IMR-90 (cell line): Measurements from ENCODE around the gene IFT81. TPM values are rescaled to one million over a fixed set of nuclear protein-coding genes. Genes with fewer than 3 reads are reported as not detected.

Source experiments
- ATAC-seq: fragments of 200-7000 bp; cut with Tn5 transposase; 2 replicates; pipeline ENCODE4 v1.9.1; 2020; ENCODE audit warnings: low read depth, mild to moderate bottlenecking, moderate library complexity
- BruUV-seq: library from RNA; stranded (reverse); fragments of 400-500 nt; replicated peaks from 2 replicates; lab custom pipeline; 2021; lab: Mats Ljungman, UMichigan
- CTCF ChIA-PET: fragments of 300-600 bp; formaldehyde crosslinking; extraction: SDS; loops from one replicate; lab custom pipeline; 2021; ENCODE audit warnings: antibody characterized with exemption; lab: Yijun Ruan, JAX
- POLR2A ChIA-PET: fragments of 300-600 bp; sonication (Branson Sonifier 250); formaldehyde crosslinking; loops from one replicate; lab custom pipeline; 2022; ENCODE audit warnings: antibody characterized with exemption; ENCODE audit not compliant: unreplicated experiment; lab: Charles Lee
- DNase-seq: peaks from one replicate; pipeline ENCODE4 v3.0.0; 2013
- H2AFZ ChIP-seq: replicated peaks from 2 replicates; pipeline ENCODE3; 2013; ENCODE audit warnings: low read length, mild to moderate bottlenecking; ENCODE audit not compliant: poor library complexity
- H2AK5ac ChIP-seq: 2 replicates; pipeline ENCODE4 v1.6.1; 2013; ENCODE audit warnings: low read depth, low read length, inconsistent platforms
- H2AK9ac ChIP-seq: replicated peaks from 2 replicates; pipeline ENCODE3; 2013; ENCODE audit warnings: mild to moderate bottlenecking, low read depth, low read length, moderate library complexity; ENCODE audit not compliant: poor library complexity
- H2BK120ac ChIP-seq: 2 replicates; pipeline ENCODE4 v1.6.1; 2013; ENCODE audit warnings: low read depth, low read length, inconsistent platforms
- H2BK15ac ChIP-seq: 3 replicates; pipeline ENCODE4 v1.6.1; 2013; ENCODE audit warnings: low read depth, low read length, inconsistent platforms
- H2BK20ac ChIP-seq: 2 replicates; pipeline ENCODE4 v1.6.1; 2013; ENCODE audit warnings: low read depth, mild to moderate bottlenecking, inconsistent platforms, low read length, moderate library complexity
- H2BK5ac ChIP-seq: 2 replicates; pipeline ENCODE4 v1.6.1; 2013; ENCODE audit warnings: mild to moderate bottlenecking, low read depth, low read length, inconsistent platforms; ENCODE audit not compliant: poor library complexity, severe bottlenecking
- H3K14ac ChIP-seq: replicated peaks from 2 replicates; pipeline ENCODE4 v1.6.1; 2013; ENCODE audit warnings: low read depth, low read length, inconsistent platforms
- H3K18ac ChIP-seq: 2 replicates; pipeline ENCODE4 v1.6.1; 2013; ENCODE audit warnings: low read depth, low read length, control low read depth
- H3K23ac ChIP-seq: 2 replicates; pipeline ENCODE4 v1.6.1; 2013; ENCODE audit warnings: low read depth, low read length, inconsistent platforms
- H3K27ac ChIP-seq: 2 replicates; pipeline ENCODE4 v1.5.1; 2013; ENCODE audit warnings: mild to moderate bottlenecking, control low read depth, low read length; ENCODE audit not compliant: insufficient read depth
- H3K27me3 ChIP-seq: 2 replicates; pipeline ENCODE4 v1.6.1; 2013; ENCODE audit warnings: low read length; ENCODE audit not compliant: control insufficient read depth, insufficient read depth
- H3K36me3 ChIP-seq: 2 replicates; pipeline ENCODE4 v1.6.1; 2013; ENCODE audit warnings: low read length, mixed read lengths; ENCODE audit not compliant: control insufficient read depth, insufficient read depth
- H3K4ac ChIP-seq: 2 replicates; pipeline ENCODE4 v1.6.1; 2013; ENCODE audit warnings: low read depth, low read length, inconsistent platforms
- H3K4me1 ChIP-seq: 2 replicates; pipeline ENCODE4 v1.6.1; 2013; ENCODE audit warnings: low read length, mixed read lengths; ENCODE audit not compliant: control insufficient read depth, insufficient read depth
- H3K4me2 ChIP-seq: 2 replicates; pipeline ENCODE4 v1.6.1; 2013; ENCODE audit warnings: low read depth, mild to moderate bottlenecking, control low read depth, low read length, moderate library complexity
- H3K4me3 ChIP-seq: 2 replicates; pipeline ENCODE4 v1.5.1; 2013; ENCODE audit warnings: low read depth, mild to moderate bottlenecking, control low read depth, low read length, moderate library complexity; ENCODE audit not compliant: insufficient read depth
- H3K56ac ChIP-seq: 2 replicates; pipeline ENCODE4 v1.6.1; 2013; ENCODE audit warnings: low read length, inconsistent platforms; ENCODE audit not compliant: insufficient read depth; ENCODE audit errors: extremely low read depth
- H3K79me1 ChIP-seq, 2 experiments: 2 replicates each; pipeline ENCODE4 v1.6.1; 2013; ENCODE audit warnings: low read length in 2 of 2, inconsistent platforms in 1 of 2, low read depth in 1 of 2
- H3K9ac ChIP-seq: 2 replicates; pipeline ENCODE4 v1.6.1; 2013; ENCODE audit warnings: low read depth, low read length, control low read depth
- H3K9me1 ChIP-seq: 2 replicates; pipeline ENCODE4 v1.6.1; 2013; ENCODE audit warnings: low read length, inconsistent platforms; ENCODE audit not compliant: insufficient read depth
- H3K9me3 ChIP-seq: 2 replicates; pipeline ENCODE4 v1.6.1; 2013; ENCODE audit warnings: low read length; ENCODE audit not compliant: control insufficient read depth, insufficient read depth
- H4K20me1 ChIP-seq: 2 replicates; pipeline ENCODE4 v1.6.1; 2013; ENCODE audit warnings: low read length, inconsistent platforms; ENCODE audit not compliant: insufficient read depth
- H4K5ac ChIP-seq: 2 replicates; pipeline ENCODE4 v1.6.1; 2013; ENCODE audit warnings: mild to moderate bottlenecking, low read depth, low read length, control low read depth
- H4K8ac ChIP-seq, 2 experiments: 2 replicates each; pipeline ENCODE4 v1.6.1; 2013; ENCODE audit warnings: low read depth in 2 of 2, low read length in 2 of 2, control low read depth in 1 of 2, inconsistent platforms in 1 of 2
- H4K91ac ChIP-seq: 2 replicates; pipeline ENCODE4 v1.6.1; 2013; ENCODE audit warnings: low read depth, low read length, inconsistent platforms; ENCODE audit not compliant: insufficient read depth
- FOS ChIP-seq: fragments of 150-350 bp; IDR thresholded peaks from 2 replicates; pipeline ENCODE4 v1.6.1; 2016; ENCODE audit warnings: low read depth, low read length
- RAD21 ChIP-seq: IDR thresholded peaks from 2 replicates; pipeline ENCODE4 v1.6.1; 2012; ENCODE audit warnings: low read length, improper control_type of control experiment
- WGBS, 2 experiments: methylation state at CpG; one replicate each; pipeline versions ENCODE4 v1.1.5 to v1.1.7; 2013; ENCODE audit warnings: missing lambda C conversion rate in 2 of 2; ENCODE audit not compliant: insufficient read length in 1 of 2; ENCODE audit errors: extremely low coverage in 2 of 2; 5-methylcytosine and 5-hydroxymethylcytosine counted together
- dilution Hi-C: fragments of 300-500 bp; cut with HindIII; formaldehyde crosslinking; loops from one replicate; pipeline ENCODE4 v1.14.3; 2018; ENCODE audit warnings: low sequenced_read_pairs; ENCODE audit not compliant: unreplicated experiment
- in situ Hi-C: fragments of 300-500 bp; cut with MboI; formaldehyde crosslinking; loops from 3 replicates; pipeline ENCODE4 v1.14.3; 2019; ENCODE audit warnings: low sequenced_read_pairs, inconsistent platforms, mixed read lengths
- intact Hi-C: fragments of 100-400 bp; cut with micrococcal nuclease; formaldehyde crosslinking; loops from 2 replicates; pipeline ENCODE4 v1.10.0; 2022
- polyA plus RNA-seq, 3 experiments: library from polyadenylated mRNA; depleted of rRNA; stranded (reverse); fragments of >200 nt; gene quantifications; 2 replicates each; pipeline ENCODE4 v1.2.3, GENCODE V29; 2012; ENCODE audit warnings: low replicate concordance in 1 of 3
- total RNA-seq: library from RNA; depleted of rRNA; stranded (reverse); fragments of >200 nt; gene quantifications from 2 replicates; pipeline ENCODE4 v1.2.3, GENCODE V29; 2012

IFT81 gene
- total and polyA plus RNA-seq, 2 of the 4 experiments (the other 2 are of a cell fraction): 6.1 to 8.1 TPM

GRCh38 chr12:110179291-110179690, 55.1 kb downstream of the IFT81 start:
- TF ChIP-seq FOS: peak; percentile 79; the same call in 1 of the 2 replicates
- TF ChIP-seq RAD21: no peak
- Histone ChIP-seq H3K27ac (peak overlapping the region; percentile 68), H2AK9ac (no peak overlapping the region), H4K20me1 (no peaks in the 10 kb centered on the region), H3K23ac (no peak overlapping the region), H4K5ac (0 out of 2 replicates have a peak overlapping the region, but pooled peaks have one; percentile 35), H2BK15ac (no peak overlapping the region), H3K79me1 (peaks cover 0 to 6% of the 10 kb centered on the region in 2 experiments; a peak in 1 of 4 replicates), H3K36me3 (peaks cover 9% of the 10 kb centered on the region), H3K18ac (peak overlapping the region; percentile 68; the same call in 1 of the 2 replicates), H2BK5ac (peak overlapping the region; percentile 74), H3K9me3 (no peaks in the 10 kb centered on the region), H2BK120ac (no peak overlapping the region), H4K8ac (no peak overlapping the region), H3K4ac (no peak overlapping the region), H2AFZ (no peak overlapping the region), H2BK20ac (no peak overlapping the region), H4K91ac (no peak overlapping the region), H3K56ac (no peak overlapping the region), H3K4me1 (peaks cover 4% of the 10 kb centered on the region), H2AK5ac (no peak overlapping the region), H3K27me3 (no peaks in the 10 kb centered on the region), H3K14ac (no peak overlapping the region), H3K4me3 (no peak overlapping the region), H3K4me2 (0 out of 2 replicates have a peak overlapping the region, but pooled peaks have one; percentile 38), H3K9ac (no peak overlapping the region), H3K9me1 (peaks cover 8% of the 10 kb centered on the region)
- ChIA-PET CTCF (no interaction called here), POLR2A (no interaction called here)
- dilution Hi-C loops (no loop called here), intact Hi-C loops (loop anchor here (5.0 kb wide), 1 partner anchor 42 kb away; no protein-coding TSS in a partner anchor), in situ Hi-C loops (no loop called here)
- peak; percentile 64 for ATAC-seq
- BruUV-seq: no TSS peak
- peak; percentile 69 for DNase-seq
- WGBS, 2 experiments: no CpG with 5 or more reads among the region's 3 CpGs
